NCI-H2196 (cell line): ENCODE data around the gene CACNG7.
A peak's percentile ranks its signal among the peaks of the same experiment; 100 is the strongest.

Experiments
- DNase-seq: peaks from one replicate; lab custom pipeline; 2025; ENCODE audit not compliant: unreplicated experiment; lab: John Stamatoyannopoulos, UW

CACNG7 gene

GRCh38 chr19:53878776-53879139 is 30.3 kb upstream of the CACNG7 start:
- no peak for DNase-seq

GRCh38 chr19:53879140-53880081 is 29.7 kb upstream of the CACNG7 start:
- peak; percentile 84 for DNase-seq

- DNase-seq = no peak
Measured at GRCh38 chr19:53880711-53881481, 28.2 kb upstream of the CACNG7 start.

GRCh38 chr19:53881482-53882390 is 27.3 kb upstream of the CACNG7 start, which contains the start of gene PRKCG:
TSS of gene PRKCG (plus strand) at chr19:53882197. CDS start at chr19:53882495, 298 bp downstream.
- peak; percentile 44 for DNase-seq

GRCh38 chr19:53882391-53883050 is 26.6 kb upstream of the CACNG7 start:
- no peak for DNase-seq

- DNase-seq = no peak
Measured at GRCh38 chr19:53883231-53883661, 25.8 kb upstream of the CACNG7 start.

- DNase-seq = no peak
Measured at GRCh38 chr19:53883741-53884140, 25.3 kb upstream of the CACNG7 start.

- no peak for DNase-seq
Measured at GRCh38 chr19:53884256-53884655, 24.8 kb upstream of the CACNG7 start.

- no peak for DNase-seq
Measured at GRCh38 chr19:53885036-53885435, 24.0 kb upstream of the CACNG7 start.

GRCh38 chr19:53892301-53892980 is 16.6 kb upstream of the CACNG7 start:
- DNase-seq = no peak

GRCh38 chr19:53892981-53893325 is 16.1 kb upstream of the CACNG7 start:
- DNase-seq = no peak

GRCh38 chr19:53894707-53895106 is 14.4 kb upstream of the CACNG7 start:
- no peak for DNase-seq

GRCh38 chr19:53896682-53897081 is 12.4 kb upstream of the CACNG7 start:
- DNase-seq = no peak

GRCh38 chr19:53897459-53897858 is 11.6 kb upstream of the CACNG7 start:
- no peak for DNase-seq

GRCh38 chr19:53898166-53898565 is 10.9 kb upstream of the CACNG7 start:
- DNase-seq = no peak

- no peak for DNase-seq
Measured at GRCh38 chr19:53898636-53899341, 10.3 kb upstream of the CACNG7 start.

- no peak for DNase-seq
Measured at GRCh38 chr19:53900191-53900860, 8.8 kb upstream of the CACNG7 start.

GRCh38 chr19:53903055-53903680 is 5.9 kb upstream of the CACNG7 start:
- DNase-seq = peak; percentile 6
